Cerebellar nuclear complex (tissue), 1 donor: ENCODE results near the gene SLC35A2.
"Not testable (repeated sequence)": the region's sequence is repeated elsewhere in the genome, so short reads cannot be mapped to it uniquely, and the experiment has no call there.

Source experiments
- DNase-seq, 2 experiments: peaks; one replicate each; lab custom pipeline; 2025; lab: John Stamatoyannopoulos, UW

SLC35A2 gene

GRCh38 chrX:48902776-48903175, 8.7 kb downstream of the SLC35A2 start:
- DNase-seq: no peak

GRCh38 chrX:48902135-48902534, 9.3 kb downstream of the SLC35A2 start:
- DNase-seq: no peak

GRCh38 chrX:48901069-48901468, 10.4 kb downstream of the SLC35A2 start:
- DNase-seq: no peak

- no peak for DNase-seq
Observed at GRCh38 chrX:48899078-48899410, 12.4 kb downstream of the SLC35A2 start.

- DNase-seq: peak; percentile 42 to 71
Observed at GRCh38 chrX:48897625-48898306, 13.7 kb downstream of the SLC35A2 start, which contains the start of the genes PQBP1 and TIMM17B. Gene PQBP1 (plus strand): TSS chrX:48897930. CDS start chrX:48898510, 580 bp downstream. Gene TIMM17B (minus strand): TSS chrX:48897768. CDS start chrX:48897749, 19 bp downstream.

- peak in 1 of 2 experiments; percentile 10 for DNase-seq
Observed at GRCh38 chrX:48897157-48897624, 14.3 kb downstream of the SLC35A2 start.

- no peak for DNase-seq
Observed at GRCh38 chrX:48896611-48897011, 14.8 kb downstream of the SLC35A2 start.

GRCh38 chrX:48894891-48895290, 16.6 kb downstream of the SLC35A2 start:
- no peak for DNase-seq

GRCh38 chrX:48893556-48894348, 17.7 kb downstream of the SLC35A2 start:
- DNase-seq: no peak

GRCh38 chrX:48892896-48893295, 18.6 kb downstream of the SLC35A2 start:
- no peak for DNase-seq

- peak in 1 of 2 experiments; percentile 73 for DNase-seq
Observed at GRCh38 chrX:48891402-48892288, 19.8 kb downstream of the SLC35A2 start.

- no peak for DNase-seq
Observed at GRCh38 chrX:48890934-48891401, 20.5 kb downstream of the SLC35A2 start.

- no peak for DNase-seq
Observed at GRCh38 chrX:48890296-48890925, 21.0 kb downstream of the SLC35A2 start.

GRCh38 chrX:48886586-48886985, 24.9 kb downstream of the SLC35A2 start:
- DNase-seq: not testable (repeated sequence)

- DNase-seq: no peak
Observed at GRCh38 chrX:48883729-48884128, 27.7 kb downstream of the SLC35A2 start.

- DNase-seq: not testable (repeated sequence)
Observed at GRCh38 chrX:48876944-48877343, 34.5 kb downstream of the SLC35A2 start.

- DNase-seq: not testable (repeated sequence)
Observed at GRCh38 chrX:48872017-48872416, 39.4 kb downstream of the SLC35A2 start.

GRCh38 chrX:48864210-48864609, 47.2 kb downstream of the SLC35A2 start:
- DNase-seq: no peak

GRCh38 chrX:48854898-48855297, 56.5 kb downstream of the SLC35A2 start:
- DNase-seq: no peak

- DNase-seq: not testable (repeated sequence)
Observed at GRCh38 chrX:48854121-48854804, 57.2 kb downstream of the SLC35A2 start.

GRCh38 chrX:48853494-48853893, 58.0 kb downstream of the SLC35A2 start:
- not testable (repeated sequence) for DNase-seq
